Thymus (tissue), 11 donors: ENCODE data around the gene RAB32. TPM values are rescaled to one million over a fixed set of nuclear protein-coding genes. Genes with fewer than 3 reads are reported as not detected.

Source experiments
- DNase-seq, 9 donors: peaks; one replicate each; pipeline ENCODE4 v3.0.0-alpha.2; 2013; ENCODE audit warnings: low spot score in 9 of 9, low read depth in 6 of 9, missing footprints in 1 of 9
- H3K27ac ChIP-seq, 2 donors: one replicate each; pipeline ENCODE4 v1.5.1; 2013; ENCODE audit warnings: control low read depth in 1 of 2, low read depth in 1 of 2, low read length in 1 of 2, mild to moderate bottlenecking in 1 of 2, moderate library complexity in 1 of 2
- H3K27me3 ChIP-seq, 2 donors: one replicate each; pipeline ENCODE4 v1.5.1; 2013; ENCODE audit warnings: low read length in 1 of 2; ENCODE audit not compliant: control insufficient read depth in 2 of 2, insufficient read depth in 1 of 2
- H3K36me3 ChIP-seq, 2 donors: one replicate each; pipeline ENCODE4 v1.5.1; 2013; ENCODE audit warnings: low read length in 1 of 2, mild to moderate bottlenecking in 1 of 2, moderate library complexity in 1 of 2; ENCODE audit not compliant: control insufficient read depth in 2 of 2, insufficient read depth in 2 of 2
- H3K4me1 ChIP-seq, 2 donors: one replicate each; pipeline ENCODE4 v1.5.1; 2013; ENCODE audit warnings: low read length in 2 of 2; ENCODE audit not compliant: control insufficient read depth in 2 of 2, insufficient read depth in 2 of 2
- H3K4me3 ChIP-seq, 2 donors: one replicate each; pipeline ENCODE4 v1.5.1; 2013; ENCODE audit warnings: low read length in 2 of 2, control low read depth in 1 of 2, mild to moderate bottlenecking in 1 of 2
- H3K9me3 ChIP-seq, 2 donors: one replicate each; pipeline ENCODE4 v1.5.1; 2013; ENCODE audit warnings: low read length in 1 of 2, mild to moderate bottlenecking in 1 of 2; ENCODE audit not compliant: control insufficient read depth in 2 of 2, insufficient read depth in 1 of 2
- WGBS: extraction: QIAGEN DNeasy Blood & Tissue Kit; methylation state at CpG from one replicate; pipeline ENCODE4 v1.1.7; 2013; 5-methylcytosine and 5-hydroxymethylcytosine counted together
- polyA plus RNA-seq: library from polyadenylated mRNA; stranded (reverse); fragments of 200-250 nt; gene quantifications from one replicate; pipeline ENCODE4 v1.2.3, GENCODE V29; 2013
- total RNA-seq: library from RNA; stranded (reverse); fragments of 120-200 nt; gene quantifications from one replicate; pipeline ENCODE4 v1.2.4, GENCODE V29; 2013
- donor health status: healthy.

RAB32 gene
- total and polyA plus RNA-seq, 2 donors: 40.8 to 41.3 TPM

- Histone ChIP-seq H3K27ac (peak overlapping the region; percentile 83 to 88), H3K27me3 (no peaks in the 10 kb centered on the region), H3K4me3 (peak overlapping the region; percentile 73 to 85), H3K9me3 (no peaks in the 10 kb centered on the region), H3K4me1 (peaks cover 18 to 20% of the 10 kb centered on the region in 2 donors), H3K36me3 (peaks cover 0 to 3% of the 10 kb centered on the region in 2 donors)
- peak in 3 of 9 donors; percentile 4 to 29 (median 21) for DNase-seq
- 54% methylated on average over 11 of the region's 11 CpGs for WGBS
These were observed 1.1 kb downstream of the RAB32 start for GRCh38 chr6:146544616-146545182.

DNA sequence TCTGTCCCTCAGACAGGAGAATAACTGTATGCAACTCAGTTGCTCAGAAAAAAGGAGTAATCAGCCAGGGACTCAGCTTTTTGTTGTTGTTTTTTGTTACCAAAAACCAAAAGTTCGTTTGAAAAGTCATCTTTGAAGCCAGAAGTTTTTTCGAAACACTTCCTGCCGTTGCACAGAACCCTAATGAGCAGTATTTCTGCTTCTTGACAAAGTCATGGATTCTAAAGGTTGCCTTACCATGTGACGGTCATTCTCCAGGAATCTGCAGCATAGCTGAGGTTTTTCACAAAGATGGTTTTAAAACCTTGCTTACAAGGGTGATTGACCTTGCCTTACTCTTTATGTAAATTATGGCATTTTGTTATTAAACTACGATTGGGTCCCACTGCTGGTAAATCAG is 1.9 kb downstream of the RAB32 start:
- 17% methylated on average over 5 of the region's 5 CpGs for WGBS
- Histone ChIP-seq H3K4me3 (peak overlapping the region; percentile 30 to 85), H3K36me3 (peaks cover 0 to 5% of the 10 kb centered on the region in 2 donors), H3K9me3 (no peaks in the 10 kb centered on the region), H3K4me1 (peaks cover 18 to 20% of the 10 kb centered on the region in 2 donors), H3K27me3 (no peaks in the 10 kb centered on the region), H3K27ac (peak overlapping the region in 1 of 2 donors; percentile 50)
- DNase-seq: peak in 4 of 9 donors; percentile 9 to 62 (median 20)

GRCh38 chr6:146546443-146547043 is 2.9 kb downstream of the RAB32 start:
- peaks cover 18 to 20% of the 10 kb centered on the region in 2 donors for H3K4me1 ChIP-seq
- no peaks in the 10 kb centered on the region for H3K9me3 ChIP-seq
- DNase-seq: peak in 1 of 9 donors; percentile 16
- peaks cover 0 to 11% of the 10 kb centered on the region in 2 donors for H3K36me3 ChIP-seq
- 74% methylated on average over 3 of the region's 3 CpGs for WGBS
- H3K27ac ChIP-seq: peak overlapping the region; percentile 1 to 50
- no peaks in the 10 kb centered on the region for H3K27me3 ChIP-seq
- no peak overlapping the region for H3K4me3 ChIP-seq

GRCh38 chr6:146547889-146548288 is 4.3 kb downstream of the RAB32 start:
- WGBS: 97% methylated on average over 2 of the region's 2 CpGs
- Histone ChIP-seq H3K36me3 (peaks cover 0 to 11% of the 10 kb centered on the region in 2 donors), H3K27me3 (no peaks in the 10 kb centered on the region), H3K27ac (no peak overlapping the region), H3K4me1 (peaks cover 16 to 18% of the 10 kb centered on the region in 2 donors), H3K9me3 (no peaks in the 10 kb centered on the region), H3K4me3 (no peak overlapping the region)
- no peak for DNase-seq

DNA sequence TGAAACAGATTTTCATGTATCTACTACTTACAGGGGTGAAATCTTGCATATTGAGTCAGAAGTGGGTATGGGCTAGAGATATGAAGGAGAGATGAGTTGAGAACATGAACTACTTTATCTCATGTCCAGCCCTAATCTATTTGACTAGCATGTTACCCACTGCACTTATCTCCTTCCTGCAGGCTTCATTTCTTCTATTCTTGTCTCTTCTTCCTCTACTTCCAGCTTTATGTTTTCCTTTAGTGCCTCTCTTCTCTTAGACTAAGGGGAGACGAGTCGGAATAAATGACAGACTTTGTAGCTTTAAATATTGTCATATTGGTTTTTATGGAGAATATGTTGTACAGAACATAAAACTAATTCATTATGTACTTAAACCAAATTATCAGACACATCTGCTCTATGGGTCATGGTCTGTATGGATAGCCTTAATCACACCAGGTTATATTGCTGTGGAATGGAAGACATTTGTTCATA is 5.3 kb downstream of the RAB32 start:
- no peak for DNase-seq
- H3K9me3 ChIP-seq: no peaks in the 10 kb centered on the region
- H3K36me3 ChIP-seq: peaks cover 0 to 11% of the 10 kb centered on the region in 2 donors
- H3K4me1 ChIP-seq: peaks cover 12 to 14% of the 10 kb centered on the region in 2 donors
- H3K4me3 ChIP-seq: no peak overlapping the region
- H3K27ac ChIP-seq: no peak overlapping the region
- no peaks in the 10 kb centered on the region for H3K27me3 ChIP-seq
- 100% methylated on average over 2 of the region's 2 CpGs for WGBS

GRCh38 chr6:146550911-146551310 is 7.3 kb downstream of the RAB32 start:
- no peak overlapping the region for H3K4me3 ChIP-seq
- no peak for DNase-seq
- peaks cover 6 to 20% of the 10 kb centered on the region in 2 donors for H3K36me3 ChIP-seq
- H3K27ac ChIP-seq: no peak overlapping the region
- no peaks in the 10 kb centered on the region for H3K27me3 ChIP-seq
- H3K4me1 ChIP-seq: no peaks in the 10 kb centered on the region
- 97% methylated on average over 6 of the region's 6 CpGs for WGBS
- H3K9me3 ChIP-seq: no peaks in the 10 kb centered on the region

GRCh38 chr6:146551545-146551944 is 7.9 kb downstream of the RAB32 start:
- H3K9me3 ChIP-seq: no peaks in the 10 kb centered on the region
- no peaks in the 10 kb centered on the region for H3K4me1 ChIP-seq
- H3K36me3 ChIP-seq: peaks cover 6 to 20% of the 10 kb centered on the region in 2 donors
- H3K27ac ChIP-seq: no peak overlapping the region
- whole genome bisulfite sequencing: 93% methylated on average over 7 of the region's 7 CpGs
- H3K4me3 ChIP-seq: no peak overlapping the region
- no peak for DNase-seq
- H3K27me3 ChIP-seq: no peaks in the 10 kb centered on the region

- Histone ChIP-seq H3K4me3 (no peak overlapping the region), H3K27me3 (no peaks in the 10 kb centered on the region), H3K9me3 (no peaks in the 10 kb centered on the region), H3K27ac (no peak overlapping the region), H3K36me3 (peaks cover 6 to 20% of the 10 kb centered on the region in 2 donors), H3K4me1 (no peaks in the 10 kb centered on the region)
- WGBS: 98% methylated on average over 7 of the region's 7 CpGs
- DNase-seq: no peak
These were observed 9.9 kb downstream of the RAB32 start for GRCh38 chr6:146553377-146554135.

DNA sequence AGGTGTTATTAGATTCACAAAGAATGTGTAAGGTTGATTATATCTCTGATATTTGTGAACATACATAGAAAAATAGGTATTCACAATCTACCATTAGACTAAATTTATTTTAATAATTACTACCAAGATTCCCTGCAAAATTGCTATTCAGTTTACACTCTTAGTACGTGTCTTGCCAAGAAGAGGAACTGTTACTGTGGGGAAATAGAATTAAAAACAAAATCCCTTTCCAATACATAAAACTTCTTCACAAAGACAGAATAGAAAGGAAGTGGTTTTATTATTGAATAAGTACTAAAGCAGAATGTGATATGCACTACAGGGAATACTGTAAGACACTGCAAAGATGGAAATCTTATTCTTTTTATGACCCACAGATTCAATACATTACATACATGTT is 17.0 kb downstream of the RAB32 start:
- H3K9me3 ChIP-seq: no peaks in the 10 kb centered on the region
- H3K4me1 ChIP-seq: no peaks in the 10 kb centered on the region
- 78% methylated on average over 1 of the region's 1 CpG for WGBS
- H3K36me3 ChIP-seq: no peaks in the 10 kb centered on the region
- DNase-seq: no peak
- H3K4me3 ChIP-seq: no peak overlapping the region
- H3K27ac ChIP-seq: no peak overlapping the region
- no peaks in the 10 kb centered on the region for H3K27me3 ChIP-seq
